WTC11 (cell line): Measurements from ENCODE around the gene BABAM2.

Source experiments
- CREB1 ChIP-seq: sonication (generic); formaldehyde crosslinking; IDR thresholded peaks from 2 replicates; pipeline ENCODE4 v1.8.0; 2023; ENCODE audit warnings: mild to moderate bottlenecking, missing genetic modification reagents
- ELF4 ChIP-seq: sonication (generic); formaldehyde crosslinking; IDR thresholded peaks from 2 replicates; pipeline ENCODE4 v1.8.1; 2022; ENCODE audit warnings: low read depth, mild to moderate bottlenecking, moderate library complexity, missing genetic modification reagents
- EMX1 ChIP-seq: fragments of 250-450 bp; sonication (Bioruptor Pico); IDR thresholded peaks from 2 replicates; pipeline ENCODE4 v1.8.0; 2021; ENCODE audit warnings: mild to moderate bottlenecking
- ETV6 ChIP-seq: sonication (generic); formaldehyde crosslinking; IDR thresholded peaks from 2 replicates; pipeline ENCODE4 v1.8.1; 2022; ENCODE audit warnings: mild to moderate bottlenecking, missing genetic modification reagents
- FOXK1 ChIP-seq: sonication (generic); formaldehyde crosslinking; IDR thresholded peaks from 2 replicates; pipeline ENCODE4 v1.8.0; 2022; ENCODE audit warnings: mild to moderate bottlenecking, moderate library complexity, missing genetic modification reagents
- MXD4 ChIP-seq: fragments of 250-450 bp; sonication (Bioruptor Pico); IDR thresholded peaks from 2 replicates; pipeline ENCODE4 v1.8.0; 2021; ENCODE audit warnings: mild to moderate bottlenecking, moderate library complexity, borderline replicate concordance
- NR3C1 ChIP-seq: sonication (generic); formaldehyde crosslinking; conservative IDR thresholded peaks from 2 replicates; pipeline ENCODE4 v1.8.1; 2023; ENCODE audit warnings: low read depth, mild to moderate bottlenecking, missing genetic modification reagents
- TF ChIP-seq, protein P1 (sequence below): fragments of 200-600 bp; IDR thresholded peaks from 2 replicates; pipeline ENCODE4 v1.8.0; 2022; ENCODE audit warnings: antibody characterized with exemption
- TF ChIP-seq, protein P2 (sequence below): sonication (generic); formaldehyde crosslinking; IDR thresholded peaks from 2 replicates; pipeline ENCODE4 v1.8.1; 2022; ENCODE audit warnings: low read depth, mild to moderate bottlenecking, moderate library complexity, missing genetic modification reagents, borderline replicate concordance
- TF ChIP-seq, protein P3 (sequence below): sonication (generic); formaldehyde crosslinking; IDR thresholded peaks from 2 replicates; pipeline ENCODE4 v1.8.0; 2022; ENCODE audit warnings: missing genetic modification reagents
- TF ChIP-seq, protein P4 (sequence below): sonication (generic); formaldehyde crosslinking; IDR thresholded peaks from 2 replicates; pipeline ENCODE4 v1.8.1; 2022; ENCODE audit warnings: low read depth, missing genetic modification reagents, borderline replicate concordance
- TF ChIP-seq, protein P5 (sequence below): sonication (generic); formaldehyde crosslinking; IDR thresholded peaks from 2 replicates; pipeline ENCODE4 v1.8.0; 2022; ENCODE audit warnings: mild to moderate bottlenecking, missing genetic modification reagents

DNA sequence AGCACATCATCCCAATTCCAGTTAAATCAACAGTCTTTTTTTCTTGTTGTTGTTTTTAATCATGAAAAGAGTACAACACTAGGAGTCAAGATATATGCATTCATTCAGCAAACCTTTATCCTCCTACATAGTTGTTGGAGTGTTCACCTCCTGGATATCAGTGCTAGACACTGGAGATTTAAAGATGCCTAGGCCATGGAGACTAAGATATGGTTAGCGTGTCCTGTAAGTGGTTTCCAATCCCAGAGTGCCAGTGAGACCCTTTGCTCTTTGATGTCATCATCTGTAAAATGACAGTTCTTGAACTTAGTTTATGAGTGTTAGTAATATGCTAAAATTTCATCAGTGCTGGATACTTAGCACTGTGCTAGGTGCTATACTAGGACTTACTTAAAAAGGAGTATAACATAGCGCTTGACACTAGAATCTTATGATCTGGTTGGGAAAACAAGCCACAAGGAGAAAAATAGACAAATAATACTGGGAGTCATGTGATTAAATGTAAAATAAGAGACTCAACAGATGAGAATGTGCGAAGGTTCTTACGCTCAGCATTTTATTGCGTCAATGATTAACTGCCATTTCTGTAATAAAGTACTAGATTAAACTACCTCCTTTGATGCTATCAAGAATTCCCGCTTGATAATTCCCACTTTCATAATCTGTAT is 31.5 kb downstream of the BABAM2 start:
- TF ChIP-seq NR3C1 (CRISPR knock-in tag) (no peak), CREB1 (CRISPR knock-in tag) (no peak), EMX1 (no peak), ELF4 (no peak), ETV6 (no peak), FOXK1 (CRISPR knock-in tag) (no peak), MXD4 (no peak)
- TF ChIP-seq, protein P1, sequence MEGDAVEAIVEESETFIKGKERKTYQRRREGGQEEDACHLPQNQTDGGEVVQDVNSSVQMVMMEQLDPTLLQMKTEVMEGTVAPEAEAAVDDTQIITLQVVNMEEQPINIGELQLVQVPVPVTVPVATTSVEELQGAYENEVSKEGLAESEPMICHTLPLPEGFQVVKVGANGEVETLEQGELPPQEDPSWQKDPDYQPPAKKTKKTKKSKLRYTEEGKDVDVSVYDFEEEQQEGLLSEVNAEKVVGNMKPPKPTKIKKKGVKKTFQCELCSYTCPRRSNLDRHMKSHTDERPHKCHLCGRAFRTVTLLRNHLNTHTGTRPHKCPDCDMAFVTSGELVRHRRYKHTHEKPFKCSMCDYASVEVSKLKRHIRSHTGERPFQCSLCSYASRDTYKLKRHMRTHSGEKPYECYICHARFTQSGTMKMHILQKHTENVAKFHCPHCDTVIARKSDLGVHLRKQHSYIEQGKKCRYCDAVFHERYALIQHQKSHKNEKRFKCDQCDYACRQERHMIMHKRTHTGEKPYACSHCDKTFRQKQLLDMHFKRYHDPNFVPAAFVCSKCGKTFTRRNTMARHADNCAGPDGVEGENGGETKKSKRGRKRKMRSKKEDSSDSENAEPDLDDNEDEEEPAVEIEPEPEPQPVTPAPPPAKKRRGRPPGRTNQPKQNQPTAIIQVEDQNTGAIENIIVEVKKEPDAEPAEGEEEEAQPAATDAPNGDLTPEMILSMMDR = no peak
- TF ChIP-seq, protein P2, sequence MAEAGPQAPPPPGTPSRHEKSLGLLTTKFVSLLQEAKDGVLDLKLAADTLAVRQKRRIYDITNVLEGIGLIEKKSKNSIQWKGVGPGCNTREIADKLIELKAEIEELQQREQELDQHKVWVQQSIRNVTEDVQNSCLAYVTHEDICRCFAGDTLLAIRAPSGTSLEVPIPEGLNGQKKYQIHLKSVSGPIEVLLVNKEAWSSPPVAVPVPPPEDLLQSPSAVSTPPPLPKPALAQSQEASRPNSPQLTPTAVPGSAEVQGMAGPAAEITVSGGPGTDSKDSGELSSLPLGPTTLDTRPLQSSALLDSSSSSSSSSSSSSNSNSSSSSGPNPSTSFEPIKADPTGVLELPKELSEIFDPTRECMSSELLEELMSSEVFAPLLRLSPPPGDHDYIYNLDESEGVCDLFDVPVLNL (CRISPR knock-in tag) = no peak
- TF ChIP-seq, protein P3, sequence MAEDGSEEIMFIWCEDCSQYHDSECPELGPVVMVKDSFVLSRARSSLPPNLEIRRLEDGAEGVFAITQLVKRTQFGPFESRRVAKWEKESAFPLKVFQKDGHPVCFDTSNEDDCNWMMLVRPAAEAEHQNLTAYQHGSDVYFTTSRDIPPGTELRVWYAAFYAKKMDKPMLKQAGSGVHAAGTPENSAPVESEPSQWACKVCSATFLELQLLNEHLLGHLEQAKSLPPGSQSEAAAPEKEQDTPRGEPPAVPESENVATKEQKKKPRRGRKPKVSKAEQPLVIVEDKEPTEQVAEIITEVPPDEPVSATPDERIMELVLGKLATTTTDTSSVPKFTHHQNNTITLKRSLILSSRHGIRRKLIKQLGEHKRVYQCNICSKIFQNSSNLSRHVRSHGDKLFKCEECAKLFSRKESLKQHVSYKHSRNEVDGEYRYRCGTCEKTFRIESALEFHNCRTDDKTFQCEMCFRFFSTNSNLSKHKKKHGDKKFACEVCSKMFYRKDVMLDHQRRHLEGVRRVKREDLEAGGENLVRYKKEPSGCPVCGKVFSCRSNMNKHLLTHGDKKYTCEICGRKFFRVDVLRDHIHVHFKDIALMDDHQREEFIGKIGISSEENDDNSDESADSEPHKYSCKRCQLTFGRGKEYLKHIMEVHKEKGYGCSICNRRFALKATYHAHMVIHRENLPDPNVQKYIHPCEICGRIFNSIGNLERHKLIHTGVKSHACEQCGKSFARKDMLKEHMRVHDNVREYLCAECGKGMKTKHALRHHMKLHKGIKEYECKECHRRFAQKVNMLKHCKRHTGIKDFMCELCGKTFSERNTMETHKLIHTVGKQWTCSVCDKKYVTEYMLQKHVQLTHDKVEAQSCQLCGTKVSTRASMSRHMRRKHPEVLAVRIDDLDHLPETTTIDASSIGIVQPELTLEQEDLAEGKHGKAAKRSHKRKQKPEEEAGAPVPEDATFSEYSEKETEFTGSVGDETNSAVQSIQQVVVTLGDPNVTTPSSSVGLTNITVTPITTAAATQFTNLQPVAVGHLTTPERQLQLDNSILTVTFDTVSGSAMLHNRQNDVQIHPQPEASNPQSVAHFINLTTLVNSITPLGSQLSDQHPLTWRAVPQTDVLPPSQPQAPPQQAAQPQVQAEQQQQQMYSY = no peak
- TF ChIP-seq, protein P4, sequence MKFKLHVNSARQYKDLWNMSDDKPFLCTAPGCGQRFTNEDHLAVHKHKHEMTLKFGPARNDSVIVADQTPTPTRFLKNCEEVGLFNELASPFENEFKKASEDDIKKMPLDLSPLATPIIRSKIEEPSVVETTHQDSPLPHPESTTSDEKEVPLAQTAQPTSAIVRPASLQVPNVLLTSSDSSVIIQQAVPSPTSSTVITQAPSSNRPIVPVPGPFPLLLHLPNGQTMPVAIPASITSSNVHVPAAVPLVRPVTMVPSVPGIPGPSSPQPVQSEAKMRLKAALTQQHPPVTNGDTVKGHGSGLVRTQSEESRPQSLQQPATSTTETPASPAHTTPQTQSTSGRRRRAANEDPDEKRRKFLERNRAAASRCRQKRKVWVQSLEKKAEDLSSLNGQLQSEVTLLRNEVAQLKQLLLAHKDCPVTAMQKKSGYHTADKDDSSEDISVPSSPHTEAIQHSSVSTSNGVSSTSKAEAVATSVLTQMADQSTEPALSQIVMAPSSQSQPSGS = no peak
- TF ChIP-seq, protein P5, sequence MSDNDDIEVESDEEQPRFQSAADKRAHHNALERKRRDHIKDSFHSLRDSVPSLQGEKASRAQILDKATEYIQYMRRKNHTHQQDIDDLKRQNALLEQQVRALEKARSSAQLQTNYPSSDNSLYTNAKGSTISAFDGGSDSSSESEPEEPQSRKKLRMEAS = no peak
